Neural progenitor cell (in vitro differentiated cells): ENCODE measurements around the gene GAS2L1.

Experiments
- EZH2phosphoT487 ChIP-seq: fragments of 200-600 bp; sonication (generic); IDR thresholded peaks from 2 replicates; pipeline ENCODE4 v1.6.1; 2017; ENCODE audit warnings: antibody characterized with exemption
- TF ChIP-seq, protein P1 (sequence below): fragments of 200-600 bp; sonication (generic); IDR thresholded peaks from 2 replicates; pipeline ENCODE4 v1.5.1; 2017; ENCODE audit warnings: antibody characterized with exemption, mild to moderate bottlenecking

DNA sequence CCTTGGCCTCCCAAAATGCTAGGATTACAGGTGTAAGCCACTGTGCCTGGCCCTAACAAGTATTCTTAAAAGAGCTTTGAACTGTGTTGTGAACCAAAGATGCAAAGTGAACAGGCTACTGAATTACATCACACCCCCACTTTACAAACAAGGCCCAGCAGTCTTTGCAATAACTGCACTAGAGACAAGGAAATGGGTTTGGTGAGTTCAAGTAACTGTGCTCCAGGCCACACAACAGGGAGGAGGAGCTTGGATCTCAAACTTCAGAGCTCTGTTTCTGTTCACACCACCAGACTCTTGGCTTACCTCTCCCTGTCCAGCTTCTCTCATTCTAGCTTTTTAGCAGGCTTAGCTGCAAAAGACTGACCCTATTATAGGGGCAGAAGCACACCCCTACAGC, 39.5 kb downstream of the GAS2L1 start:
- TF ChIP-seq, protein P1, sequence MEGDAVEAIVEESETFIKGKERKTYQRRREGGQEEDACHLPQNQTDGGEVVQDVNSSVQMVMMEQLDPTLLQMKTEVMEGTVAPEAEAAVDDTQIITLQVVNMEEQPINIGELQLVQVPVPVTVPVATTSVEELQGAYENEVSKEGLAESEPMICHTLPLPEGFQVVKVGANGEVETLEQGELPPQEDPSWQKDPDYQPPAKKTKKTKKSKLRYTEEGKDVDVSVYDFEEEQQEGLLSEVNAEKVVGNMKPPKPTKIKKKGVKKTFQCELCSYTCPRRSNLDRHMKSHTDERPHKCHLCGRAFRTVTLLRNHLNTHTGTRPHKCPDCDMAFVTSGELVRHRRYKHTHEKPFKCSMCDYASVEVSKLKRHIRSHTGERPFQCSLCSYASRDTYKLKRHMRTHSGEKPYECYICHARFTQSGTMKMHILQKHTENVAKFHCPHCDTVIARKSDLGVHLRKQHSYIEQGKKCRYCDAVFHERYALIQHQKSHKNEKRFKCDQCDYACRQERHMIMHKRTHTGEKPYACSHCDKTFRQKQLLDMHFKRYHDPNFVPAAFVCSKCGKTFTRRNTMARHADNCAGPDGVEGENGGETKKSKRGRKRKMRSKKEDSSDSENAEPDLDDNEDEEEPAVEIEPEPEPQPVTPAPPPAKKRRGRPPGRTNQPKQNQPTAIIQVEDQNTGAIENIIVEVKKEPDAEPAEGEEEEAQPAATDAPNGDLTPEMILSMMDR, result no peak
- TF ChIP-seq EZH2phosphoT487, result no peak
